Uterus (tissue), 2 donors: ENCODE measurements around the gene MRPL1.

ENCODE experiments used
- POLR2A ChIP-seq, 2 donors: fragments of 450-650 bp; IDR thresholded peaks; one replicate each; pipeline ENCODE4 v1.6.1; 2016; ENCODE audit warnings: antibody characterized with exemption in 2 of 2, mild to moderate bottlenecking in 1 of 2, moderate library complexity in 1 of 2
- TF ChIP-seq, protein P1 (sequence below), 4 experiments: fragments of 200-600 bp in 2 of 4; fragments of 450-650 bp in 2 of 4; sonication (generic) in 2 of 4; IDR thresholded peaks; one replicate each; pipeline ENCODE4 v1.5.1; 2016 to 2019; ENCODE audit warnings: antibody characterized with exemption in 4 of 4, mild to moderate bottlenecking in 2 of 4, moderate library complexity in 1 of 4

- TF ChIP-seq, protein P1, sequence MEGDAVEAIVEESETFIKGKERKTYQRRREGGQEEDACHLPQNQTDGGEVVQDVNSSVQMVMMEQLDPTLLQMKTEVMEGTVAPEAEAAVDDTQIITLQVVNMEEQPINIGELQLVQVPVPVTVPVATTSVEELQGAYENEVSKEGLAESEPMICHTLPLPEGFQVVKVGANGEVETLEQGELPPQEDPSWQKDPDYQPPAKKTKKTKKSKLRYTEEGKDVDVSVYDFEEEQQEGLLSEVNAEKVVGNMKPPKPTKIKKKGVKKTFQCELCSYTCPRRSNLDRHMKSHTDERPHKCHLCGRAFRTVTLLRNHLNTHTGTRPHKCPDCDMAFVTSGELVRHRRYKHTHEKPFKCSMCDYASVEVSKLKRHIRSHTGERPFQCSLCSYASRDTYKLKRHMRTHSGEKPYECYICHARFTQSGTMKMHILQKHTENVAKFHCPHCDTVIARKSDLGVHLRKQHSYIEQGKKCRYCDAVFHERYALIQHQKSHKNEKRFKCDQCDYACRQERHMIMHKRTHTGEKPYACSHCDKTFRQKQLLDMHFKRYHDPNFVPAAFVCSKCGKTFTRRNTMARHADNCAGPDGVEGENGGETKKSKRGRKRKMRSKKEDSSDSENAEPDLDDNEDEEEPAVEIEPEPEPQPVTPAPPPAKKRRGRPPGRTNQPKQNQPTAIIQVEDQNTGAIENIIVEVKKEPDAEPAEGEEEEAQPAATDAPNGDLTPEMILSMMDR (IDR thresholded peaks at IDR 0.05): no peak
- TF ChIP-seq POLR2A (IDR thresholded peaks at IDR 0.05): no peak
Observed at GRCh38 chr4:77877167-77877566, 14.5 kb downstream of the MRPL1 start.
